ENCODE measurements around the gene ARSH. TPM values are rescaled to one million over a fixed set of nuclear protein-coding genes. Genes with fewer than 3 reads are reported as not detected.
"Not testable (repeated sequence)": the region's sequence is repeated elsewhere in the genome, so short reads cannot be mapped to it uniquely, and the experiment has no call there.

Gene ARSH, protein sequence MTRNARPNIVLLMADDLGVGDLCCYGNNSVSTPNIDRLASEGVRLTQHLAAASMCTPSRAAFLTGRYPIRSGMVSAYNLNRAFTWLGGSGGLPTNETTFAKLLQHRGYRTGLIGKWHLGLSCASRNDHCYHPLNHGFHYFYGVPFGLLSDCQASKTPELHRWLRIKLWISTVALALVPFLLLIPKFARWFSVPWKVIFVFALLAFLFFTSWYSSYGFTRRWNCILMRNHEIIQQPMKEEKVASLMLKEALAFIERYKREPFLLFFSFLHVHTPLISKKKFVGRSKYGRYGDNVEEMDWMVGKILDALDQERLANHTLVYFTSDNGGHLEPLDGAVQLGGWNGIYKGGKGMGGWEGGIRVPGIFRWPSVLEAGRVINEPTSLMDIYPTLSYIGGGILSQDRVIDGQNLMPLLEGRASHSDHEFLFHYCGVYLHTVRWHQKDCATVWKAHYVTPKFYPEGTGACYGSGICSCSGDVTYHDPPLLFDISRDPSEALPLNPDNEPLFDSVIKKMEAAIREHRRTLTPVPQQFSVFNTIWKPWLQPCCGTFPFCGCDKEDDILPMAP
- polyA plus RNA-seq: under 1 TPM; 0.04 to 0.18 TPM

- Histone ChIP-seq H3K9me3 (ENCODE audit: control insufficient read depth in 2 of 2, insufficient read depth in 1 of 2, low read depth in 1 of 2, low read length in 1 of 2) (no peaks in the 10 kb centered on the region), H3K27me3 (ENCODE audit: control insufficient read depth in 1 of 2, insufficient read depth in 2 of 2, low read length in 2 of 2) (no peaks in the 10 kb centered on the region), H3K4me1 (ENCODE audit: control insufficient read depth in 2 of 2, insufficient read depth in 2 of 2, low read length in 1 of 2) (no peaks in the 10 kb centered on the region), H3K4me3 (ENCODE audit: low read depth in 1 of 2, low read length in 2 of 2) (no peak within 1 kb of the TSS), H3K27ac (ENCODE audit: low read depth in 2 of 2, low read length in 1 of 2) (no peak within 1 kb of the TSS), H3K36me3 (ENCODE audit: control insufficient read depth in 2 of 2, insufficient read depth in 2 of 2, low read length in 1 of 2) (no peaks in the 10 kb centered on the region)
- WGBS, 2 donors: 74 to 79% methylated on average over 6 of the region's 6 CpGs
These were observed at the start of gene ARSH for GRCh38 chrX:3006495-3006894. ARSH (plus strand) TSS chrX:3006546; CDS start chrX:3006613, 67 bp downstream.

DNA sequence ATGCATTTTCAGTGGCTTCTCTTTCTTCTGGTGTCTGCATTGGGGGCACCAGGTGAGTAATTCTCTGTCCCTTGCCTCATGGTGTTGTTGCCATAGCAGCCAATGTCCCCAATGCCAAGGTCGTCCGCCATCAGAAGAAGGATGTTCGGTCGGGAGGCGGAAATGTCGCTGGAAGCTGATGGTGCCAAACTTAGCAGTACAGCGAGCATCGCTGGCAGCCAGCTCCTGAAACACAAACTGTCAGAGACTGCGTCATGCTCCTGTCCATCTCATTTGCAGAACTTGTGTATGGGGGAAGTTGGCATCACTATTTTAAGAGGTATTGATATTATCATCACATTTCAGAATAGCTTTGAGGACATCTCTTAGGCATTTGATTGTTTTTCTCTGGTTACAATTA is 48.1 kb upstream of the ARSH start:
- Histone ChIP-seq H3K9me3 (ENCODE audit: control insufficient read depth in 2 of 2, insufficient read depth in 1 of 2, low read depth in 1 of 2, low read length in 1 of 2) (no peaks in the 10 kb centered on the region), H3K27ac (ENCODE audit: low read depth in 2 of 2, low read length in 1 of 2) (no peak overlapping the region), H3K36me3 (ENCODE audit: control insufficient read depth in 2 of 2, insufficient read depth in 2 of 2, low read length in 1 of 2) (no peaks in the 10 kb centered on the region), H3K27me3 (ENCODE audit: control insufficient read depth in 1 of 2, insufficient read depth in 2 of 2, low read length in 2 of 2) (no peaks in the 10 kb centered on the region), H3K4me3 (ENCODE audit: low read depth in 1 of 2, low read length in 2 of 2) (no peak overlapping the region), H3K4me1 (ENCODE audit: control insufficient read depth in 2 of 2, insufficient read depth in 2 of 2, low read length in 1 of 2) (no peaks in the 10 kb centered on the region)
- 86 to 91% methylated on average over 9 of the region's 9 CpGs for WGBS, 2 donors

DNA sequence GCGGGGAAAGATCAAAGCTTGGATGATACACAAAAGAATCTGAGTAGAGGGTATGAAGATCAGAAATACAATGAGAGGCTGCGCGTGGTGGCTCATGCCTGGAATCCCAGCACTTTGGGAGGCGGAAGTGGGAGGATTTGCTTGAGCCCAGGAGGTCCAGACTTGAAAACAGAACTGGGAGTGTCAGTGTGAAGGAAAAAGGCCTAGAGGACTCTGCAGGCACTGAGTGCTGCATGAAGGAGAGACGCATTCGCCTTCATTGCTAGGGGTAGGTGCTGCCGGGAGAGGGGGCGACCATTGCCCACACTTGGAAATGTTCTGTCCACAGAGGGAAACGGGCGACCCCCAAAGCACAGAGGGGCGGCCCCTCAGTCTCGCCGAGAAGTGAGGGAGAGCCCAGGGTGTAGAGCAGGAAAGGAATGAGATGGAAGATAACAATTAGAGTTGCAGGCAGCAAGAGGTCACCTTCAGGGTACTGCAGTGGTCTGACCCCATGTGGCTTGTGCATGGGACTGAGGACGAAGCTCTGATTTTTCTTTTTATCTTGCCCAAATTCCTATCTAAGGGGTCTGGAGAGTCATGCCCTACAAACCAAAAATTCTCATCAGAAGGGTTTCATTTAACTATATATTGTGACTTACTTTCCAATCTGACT is 45.4 kb upstream of the ARSH start:
- Histone ChIP-seq H3K36me3 (ENCODE audit: control insufficient read depth in 2 of 2, insufficient read depth in 2 of 2, low read length in 1 of 2) (no peaks in the 10 kb centered on the region), H3K9me3 (ENCODE audit: control insufficient read depth in 2 of 2, insufficient read depth in 1 of 2, low read depth in 1 of 2, low read length in 1 of 2) (no peaks in the 10 kb centered on the region), H3K4me3 (ENCODE audit: low read depth in 1 of 2, low read length in 2 of 2) (no peak overlapping the region), H3K27ac (ENCODE audit: low read depth in 2 of 2, low read length in 1 of 2) (no peak overlapping the region), H3K4me1 (ENCODE audit: control insufficient read depth in 2 of 2, insufficient read depth in 2 of 2, low read length in 1 of 2) (no peaks in the 10 kb centered on the region), H3K27me3 (ENCODE audit: control insufficient read depth in 1 of 2, insufficient read depth in 2 of 2, low read length in 2 of 2) (no peaks in the 10 kb centered on the region)
- 82 to 89% methylated on average over 14 of the region's 14 CpGs for WGBS, 2 donors

DNA sequence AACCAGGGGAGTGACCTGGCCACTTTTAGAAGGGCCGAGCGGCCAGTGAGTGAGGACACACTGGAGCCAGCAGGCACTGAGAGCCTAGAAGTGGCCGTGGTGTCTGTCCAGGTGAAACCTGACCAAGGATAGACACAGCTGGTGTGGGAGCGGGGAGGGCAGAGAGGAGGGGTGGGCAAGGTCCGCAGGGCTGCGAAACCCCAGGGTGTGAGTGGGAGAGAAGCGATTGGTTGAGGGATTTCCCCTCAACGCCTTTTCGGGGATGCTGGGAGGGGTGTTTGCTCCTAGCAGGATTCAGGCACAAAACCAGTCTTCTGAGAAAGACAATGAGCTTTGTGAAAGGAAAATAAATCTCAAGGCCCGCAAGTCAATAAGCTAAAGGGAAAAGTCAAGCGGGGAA is 44.0 kb upstream of the ARSH start:
- Histone ChIP-seq H3K4me3 (ENCODE audit: low read depth in 1 of 2, low read length in 2 of 2) (no peak overlapping the region), H3K9me3 (ENCODE audit: control insufficient read depth in 2 of 2, insufficient read depth in 1 of 2, low read depth in 1 of 2, low read length in 1 of 2) (no peaks in the 10 kb centered on the region), H3K4me1 (ENCODE audit: control insufficient read depth in 2 of 2, insufficient read depth in 2 of 2, low read length in 1 of 2) (no peaks in the 10 kb centered on the region), H3K27me3 (ENCODE audit: control insufficient read depth in 1 of 2, insufficient read depth in 2 of 2, low read length in 2 of 2) (no peaks in the 10 kb centered on the region), H3K27ac (ENCODE audit: low read depth in 2 of 2, low read length in 1 of 2) (no peak overlapping the region), H3K36me3 (ENCODE audit: control insufficient read depth in 2 of 2, insufficient read depth in 2 of 2, low read length in 1 of 2) (no peaks in the 10 kb centered on the region)
- WGBS, 2 donors: 71 to 88% methylated on average over 11 of the region's 11 CpGs

- not testable (repeated sequence) for H3K27me3 ChIP-seq (ENCODE audit: control insufficient read depth in 1 of 2, insufficient read depth in 2 of 2, low read length in 2 of 2); H3K4me1 ChIP-seq (ENCODE audit: control insufficient read depth in 2 of 2, insufficient read depth in 2 of 2, low read length in 1 of 2); H3K4me3 ChIP-seq (ENCODE audit: low read depth in 1 of 2, low read length in 2 of 2); H3K27ac ChIP-seq (ENCODE audit: low read depth in 2 of 2, low read length in 1 of 2); H3K36me3 ChIP-seq (ENCODE audit: control insufficient read depth in 2 of 2, insufficient read depth in 2 of 2, low read length in 1 of 2); H3K9me3 ChIP-seq (ENCODE audit: control insufficient read depth in 2 of 2, insufficient read depth in 1 of 2, low read depth in 1 of 2, low read length in 1 of 2)
- WGBS, 2 donors: 78 to 93% methylated on average over 7 of the region's 7 CpGs
These were observed 42.9 kb upstream of the ARSH start for GRCh38 chrX:2963449-2963848.

- not testable (repeated sequence) for H3K36me3 ChIP-seq (ENCODE audit: control insufficient read depth in 2 of 2, insufficient read depth in 2 of 2, low read length in 1 of 2); H3K9me3 ChIP-seq (ENCODE audit: control insufficient read depth in 2 of 2, insufficient read depth in 1 of 2, low read depth in 1 of 2, low read length in 1 of 2); H3K4me1 ChIP-seq (ENCODE audit: control insufficient read depth in 2 of 2, insufficient read depth in 2 of 2, low read length in 1 of 2); H3K4me3 ChIP-seq (ENCODE audit: low read depth in 1 of 2, low read length in 2 of 2); H3K27me3 ChIP-seq (ENCODE audit: control insufficient read depth in 1 of 2, insufficient read depth in 2 of 2, low read length in 2 of 2); H3K27ac ChIP-seq (ENCODE audit: low read depth in 2 of 2, low read length in 1 of 2)
- 48 to 63% methylated on average over 13 to 14 of the region's 16 CpGs for WGBS, 2 donors
These were observed 42.2 kb upstream of the ARSH start for GRCh38 chrX:2963992-2964794.

- no peaks in the 10 kb centered on the region for H3K9me3 ChIP-seq (ENCODE audit: control insufficient read depth in 2 of 2, insufficient read depth in 1 of 2, low read depth in 1 of 2, low read length in 1 of 2)
- no peak overlapping the region for H3K4me3 ChIP-seq (ENCODE audit: low read depth in 1 of 2, low read length in 2 of 2)
- H3K27ac ChIP-seq (ENCODE audit: low read depth in 2 of 2, low read length in 1 of 2): no peak overlapping the region
- no peaks in the 10 kb centered on the region for H3K4me1 ChIP-seq (ENCODE audit: control insufficient read depth in 2 of 2, insufficient read depth in 2 of 2, low read length in 1 of 2)
- no peaks in the 10 kb centered on the region for H3K27me3 ChIP-seq (ENCODE audit: control insufficient read depth in 1 of 2, insufficient read depth in 2 of 2, low read length in 2 of 2)
- no peaks in the 10 kb centered on the region for H3K36me3 ChIP-seq (ENCODE audit: control insufficient read depth in 2 of 2, insufficient read depth in 2 of 2, low read length in 1 of 2)
- 71 to 77% methylated on average over 6 of the region's 6 CpGs for WGBS, 2 donors
These were observed 40.4 kb upstream of the ARSH start for GRCh38 chrX:2965965-2966364.

GRCh38 chrX:2967012-2967411 is 39.3 kb upstream of the ARSH start:
- Histone ChIP-seq H3K4me1 (ENCODE audit: control insufficient read depth in 2 of 2, insufficient read depth in 2 of 2, low read length in 1 of 2) (no peaks in the 10 kb centered on the region), H3K9me3 (ENCODE audit: control insufficient read depth in 2 of 2, insufficient read depth in 1 of 2, low read depth in 1 of 2, low read length in 1 of 2) (no peaks in the 10 kb centered on the region), H3K27ac (ENCODE audit: low read depth in 2 of 2, low read length in 1 of 2) (no peak overlapping the region), H3K36me3 (ENCODE audit: control insufficient read depth in 2 of 2, insufficient read depth in 2 of 2, low read length in 1 of 2) (no peaks in the 10 kb centered on the region), H3K27me3 (ENCODE audit: control insufficient read depth in 1 of 2, insufficient read depth in 2 of 2, low read length in 2 of 2) (no peaks in the 10 kb centered on the region), H3K4me3 (ENCODE audit: low read depth in 1 of 2, low read length in 2 of 2) (no peak overlapping the region)
- WGBS, 2 donors: 60 to 66% methylated on average over 3 of the region's 3 CpGs

DNA sequence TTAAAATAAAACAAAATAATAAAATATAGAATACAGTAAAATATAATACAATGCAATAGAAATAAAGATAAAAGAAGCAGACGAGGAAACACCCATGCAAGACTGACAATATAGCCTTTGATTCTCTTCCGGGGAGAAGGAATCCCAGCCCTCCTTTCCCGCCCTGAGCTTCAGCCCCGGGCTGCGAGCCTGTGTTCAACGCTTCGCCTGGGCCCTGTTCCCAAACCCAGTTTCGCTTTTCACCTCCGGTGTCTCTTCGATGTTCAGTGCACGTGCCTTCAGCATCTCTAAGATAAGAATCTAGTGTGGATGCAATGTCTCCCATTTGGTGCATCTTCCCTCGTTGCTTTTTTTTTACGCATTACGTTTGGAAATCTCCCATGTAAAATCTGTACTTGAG is 38.8 kb upstream of the ARSH start:
- no peaks in the 10 kb centered on the region for H3K27me3 ChIP-seq (ENCODE audit: control insufficient read depth in 1 of 2, insufficient read depth in 2 of 2, low read length in 2 of 2)
- WGBS, 2 donors: 54 to 78% methylated on average over 14 of the region's 14 CpGs
- no peak overlapping the region for H3K4me3 ChIP-seq (ENCODE audit: low read depth in 1 of 2, low read length in 2 of 2)
- H3K4me1 ChIP-seq (ENCODE audit: control insufficient read depth in 2 of 2, insufficient read depth in 2 of 2, low read length in 1 of 2): no peaks in the 10 kb centered on the region
- H3K36me3 ChIP-seq (ENCODE audit: control insufficient read depth in 2 of 2, insufficient read depth in 2 of 2, low read length in 1 of 2): no peaks in the 10 kb centered on the region
- H3K27ac ChIP-seq (ENCODE audit: low read depth in 2 of 2, low read length in 1 of 2): no peak overlapping the region
- H3K9me3 ChIP-seq (ENCODE audit: control insufficient read depth in 2 of 2, insufficient read depth in 1 of 2, low read depth in 1 of 2, low read length in 1 of 2): no peaks in the 10 kb centered on the region
